ENCODE data around the gene RMI2. TPM values are rescaled to one million over a fixed set of nuclear protein-coding genes. Genes with fewer than 3 reads are reported as not detected.

The RMI2 gene
- total and polyA plus RNA-seq, 9 of the 15 experiments (the other 6 are each of a cell fraction or from before 2014, with no cell fraction given), result 8.0 to 43.4 (median 32.5) TPM

GRCh38 chr16:11345040-11345862 lies at the start of gene RMI2 (continued):
- TF ChIP-seq KAT2B (IDR thresholded peaks at IDR 0.05; ENCODE audit: low read depth, low read length) (no peak), NEUROD1 (IDR thresholded peaks at IDR 0.05; ENCODE audit: borderline replicate concordance, low read depth, low read length, partially characterized antibody) (peak; percentile 77), POLR2G (IDR thresholded peaks at IDR 0.05; ENCODE audit: low read depth, low read length) (peak; percentile 94), EP400 (IDR thresholded peaks at IDR 0.05) (peak; percentile 76), TAF9B (IDR thresholded peaks at IDR 0.05; ENCODE audit: partially characterized antibody) (peak; percentile 53), TOE1 (IDR thresholded peaks at IDR 0.05; ENCODE audit: borderline replicate concordance) (no peak), TOE1 (CRISPR knock-in tag; IDR thresholded peaks at IDR 0.05; ENCODE audit: borderline replicate concordance, low read depth) (0 out of 2 replicates have a peak, but pooled peaks have one; percentile 42), TFAP4 (CRISPR knock-in tag; IDR thresholded peaks at IDR 0.05; ENCODE audit: borderline replicate concordance) (peak; percentile 81), RAD51 (IDR thresholded peaks at IDR 0.05; ENCODE audit: borderline replicate concordance, low read depth) (no peak), ZNF639 (CRISPR knock-in tag; conservative IDR thresholded peaks at IDR 0.05 in 1 of 2, IDR thresholded peaks at IDR 0.05 in 1 of 2) (0 out of 4 replicates have a peak, but pooled peaks of 1 of the 2 experiments have one; percentile 39), DPF2 (IDR thresholded peaks at IDR 0.05) (peak; percentile 44), CHD2 (IDR thresholded peaks at IDR 0.05; ENCODE audit: low read depth, low read length) (peak; percentile 69), MAX (CRISPR knock-in tag; IDR thresholded peaks at IDR 0.05) (peak; percentile 39; the same call in 1 of the 2 replicates), ZBTB2 (IDR thresholded peaks at IDR 0.05) (peak; percentile 93), SRSF9 (IDR thresholded peaks at IDR 0.05; ENCODE audit: borderline replicate concordance, low read depth, low read length) (no peak), AFF4 (CRISPR knock-in tag; IDR thresholded peaks at IDR 0.05) (0 out of 2 replicates have a peak, but pooled peaks have one; percentile 42), GABPB1 (CRISPR knock-in tag; IDR thresholded peaks at IDR 0.05) (peak; percentile 66; the same call in 1 of the 2 replicates), C11orf30 (IDR thresholded peaks at IDR 0.05; ENCODE audit: low read depth) (0 out of 2 replicates have a peak, but pooled peaks have one; percentile 12), CSDE1 (IDR thresholded peaks at IDR 0.05) (no peak)
